RWPE2 (cell line): Measurements from ENCODE around the gene VPS52.
"Not testable (repeated sequence)": the region's sequence is repeated elsewhere in the genome, so short reads cannot be mapped to it uniquely, and the experiment has no call there.

Experiments used
- ATAC-seq: fragments of 200-7000 bp; cut with Tn5 transposase; 3 replicates; pipeline ENCODE4 v1.9.1; 2021; ENCODE audit warnings: low read depth
- DNase-seq: peaks from one replicate; pipeline ENCODE4 v3.0.0-alpha.2; 2020; ENCODE audit warnings: low spot score
- H3K27ac ChIP-seq: fragments of 450-650 bp; 2 replicates; pipeline ENCODE4 v1.5.1; 2017; ENCODE audit warnings: mild to moderate bottlenecking; ENCODE audit not compliant: poor library complexity, severe bottlenecking
- H3K27me3 ChIP-seq: fragments of 250-450 bp; sonication (Bioruptor Pico); 2 replicates; pipeline ENCODE4 v1.5.1; 2021; ENCODE audit warnings: mild to moderate bottlenecking, moderate library complexity; ENCODE audit not compliant: insufficient read depth, poor library complexity, severe bottlenecking
- H3K36me3 ChIP-seq: fragments of 250-450 bp; sonication (Bioruptor Pico); 2 replicates; pipeline ENCODE4 v1.5.1; 2020; ENCODE audit warnings: low read depth, mild to moderate bottlenecking, moderate library complexity
- H3K4me1 ChIP-seq: fragments of 250-450 bp; sonication (Bioruptor Pico); 2 replicates; pipeline ENCODE4 v1.5.1; 2021; ENCODE audit warnings: mild to moderate bottlenecking, moderate library complexity; ENCODE audit not compliant: insufficient read depth, poor library complexity, severe bottlenecking
- H3K4me3 ChIP-seq: fragments of 250-450 bp; sonication (Bioruptor Pico); 2 replicates; pipeline ENCODE4 v1.5.1; 2021; ENCODE audit warnings: mild to moderate bottlenecking, moderate library complexity; ENCODE audit not compliant: severe bottlenecking
- H3K9me3 ChIP-seq: fragments of 250-450 bp; sonication (Bioruptor Pico); 2 replicates; pipeline ENCODE4 v1.5.1; 2021; ENCODE audit warnings: mild to moderate bottlenecking, moderate library complexity; ENCODE audit not compliant: severe bottlenecking
- TF ChIP-seq, protein P1 (sequence below): fragments of 450-650 bp; IDR thresholded peaks from one replicate; pipeline ENCODE4 v1.5.1; 2017; ENCODE audit warnings: mild to moderate bottlenecking, moderate library complexity; ENCODE audit not compliant: poor library complexity, severe bottlenecking

VPS52 gene

DNA sequence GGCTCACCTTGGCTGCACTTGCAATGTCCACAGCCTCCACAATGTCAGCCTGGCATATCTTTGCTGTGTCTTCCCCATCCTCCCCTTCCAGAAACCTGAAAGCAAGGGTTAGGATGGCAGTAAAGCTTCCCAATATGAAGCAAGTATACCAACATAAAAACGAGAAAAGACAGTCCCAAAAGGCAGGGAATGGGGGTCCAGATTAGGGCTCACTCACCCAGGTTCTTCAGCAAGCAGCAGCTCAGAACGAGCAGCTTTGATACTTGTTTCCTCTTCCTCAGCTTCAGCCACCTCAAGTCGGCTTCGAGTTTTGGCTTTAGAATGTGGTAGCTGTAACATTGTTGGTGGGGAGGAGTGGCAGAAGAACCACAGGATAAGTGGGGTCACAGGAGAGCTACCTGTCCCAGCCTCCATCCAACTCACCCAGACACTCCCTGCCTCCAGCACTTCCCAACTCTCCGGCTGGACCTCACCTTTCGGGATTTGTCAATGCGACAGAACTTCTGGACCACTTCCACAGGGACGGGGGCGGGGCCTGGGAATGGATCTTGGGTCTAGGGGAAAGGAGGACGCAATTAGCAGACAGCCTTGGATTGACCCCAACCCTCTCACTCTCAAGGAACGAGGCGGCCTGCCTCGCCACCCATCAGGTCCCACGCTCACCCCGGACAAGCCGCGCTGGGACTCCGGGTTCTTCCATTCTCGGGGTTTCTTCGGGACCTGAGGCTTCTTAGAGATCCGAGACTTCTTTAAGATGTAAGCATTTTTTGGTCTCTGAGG is 16.7 kb upstream of the VPS52 start:
- H3K27ac ChIP-seq: peak overlapping the region; percentile 23
- H3K4me3 ChIP-seq: peak overlapping the region; percentile 76
- ATAC-seq (no peak), DNase-seq (no peak)
- no peaks in the 10 kb centered on the region for H3K27me3 ChIP-seq
- TF ChIP-seq, protein P1, sequence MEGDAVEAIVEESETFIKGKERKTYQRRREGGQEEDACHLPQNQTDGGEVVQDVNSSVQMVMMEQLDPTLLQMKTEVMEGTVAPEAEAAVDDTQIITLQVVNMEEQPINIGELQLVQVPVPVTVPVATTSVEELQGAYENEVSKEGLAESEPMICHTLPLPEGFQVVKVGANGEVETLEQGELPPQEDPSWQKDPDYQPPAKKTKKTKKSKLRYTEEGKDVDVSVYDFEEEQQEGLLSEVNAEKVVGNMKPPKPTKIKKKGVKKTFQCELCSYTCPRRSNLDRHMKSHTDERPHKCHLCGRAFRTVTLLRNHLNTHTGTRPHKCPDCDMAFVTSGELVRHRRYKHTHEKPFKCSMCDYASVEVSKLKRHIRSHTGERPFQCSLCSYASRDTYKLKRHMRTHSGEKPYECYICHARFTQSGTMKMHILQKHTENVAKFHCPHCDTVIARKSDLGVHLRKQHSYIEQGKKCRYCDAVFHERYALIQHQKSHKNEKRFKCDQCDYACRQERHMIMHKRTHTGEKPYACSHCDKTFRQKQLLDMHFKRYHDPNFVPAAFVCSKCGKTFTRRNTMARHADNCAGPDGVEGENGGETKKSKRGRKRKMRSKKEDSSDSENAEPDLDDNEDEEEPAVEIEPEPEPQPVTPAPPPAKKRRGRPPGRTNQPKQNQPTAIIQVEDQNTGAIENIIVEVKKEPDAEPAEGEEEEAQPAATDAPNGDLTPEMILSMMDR: no peak
- H3K36me3 ChIP-seq: peaks cover 63% of the 10 kb centered on the region
- no peaks in the 10 kb centered on the region for H3K9me3 ChIP-seq
- no peaks in the 10 kb centered on the region for H3K4me1 ChIP-seq

DNA sequence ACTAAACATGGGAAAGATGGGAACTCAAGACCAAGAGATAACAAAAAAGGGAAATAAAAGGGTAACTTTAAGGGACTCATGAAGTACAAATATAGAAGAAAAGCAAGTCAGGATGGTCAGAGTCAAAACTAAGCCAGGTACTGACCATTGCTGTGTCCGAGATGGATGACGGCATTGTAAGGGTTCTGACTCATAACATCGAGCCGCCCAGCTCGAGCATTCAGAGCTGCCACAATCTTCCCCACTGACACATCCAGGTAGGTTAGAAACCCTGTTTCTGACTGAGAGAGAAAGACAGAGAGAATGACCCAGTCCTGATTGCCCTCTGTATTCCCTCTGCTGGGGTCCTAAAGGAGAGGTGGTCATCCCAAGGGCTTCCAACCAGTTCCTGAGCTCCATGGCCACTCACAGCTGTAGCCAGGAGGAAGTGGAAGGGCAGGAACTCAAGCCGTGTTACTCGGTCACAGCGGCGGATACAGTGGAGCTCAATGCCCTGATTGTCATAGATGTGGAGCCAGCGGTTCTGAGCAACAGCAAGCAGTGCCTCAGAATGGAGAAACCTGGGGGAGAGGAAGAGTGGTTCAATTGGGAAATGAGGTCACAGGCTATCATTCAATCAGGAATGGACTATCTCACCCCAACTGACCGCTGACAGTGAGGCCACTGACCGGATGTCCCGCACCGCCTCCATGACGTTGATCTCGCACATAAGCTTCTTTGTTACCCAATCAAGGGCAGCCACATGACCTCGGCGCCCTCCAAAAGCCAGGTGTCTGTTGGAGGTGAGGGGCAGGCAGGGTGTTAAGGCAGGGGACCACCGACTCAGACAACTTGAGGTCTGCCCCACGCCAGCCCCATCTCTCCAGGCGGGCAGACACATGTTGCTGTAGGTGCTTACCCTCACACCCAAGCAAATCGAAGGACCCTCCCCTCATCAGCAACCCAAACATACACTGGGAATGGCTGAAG is 15.6 kb upstream of the VPS52 start:
- DNase-seq (no peak), ATAC-seq (no peak)
- TF ChIP-seq, protein P1: no peak
- no peaks in the 10 kb centered on the region for H3K4me1 ChIP-seq
- H3K36me3 ChIP-seq: peaks cover 70% of the 10 kb centered on the region
- H3K9me3 ChIP-seq: no peaks in the 10 kb centered on the region
- no peak overlapping the region for H3K27ac ChIP-seq
- H3K27me3 ChIP-seq: no peaks in the 10 kb centered on the region
- H3K4me3 ChIP-seq: no peak overlapping the region

DNA sequence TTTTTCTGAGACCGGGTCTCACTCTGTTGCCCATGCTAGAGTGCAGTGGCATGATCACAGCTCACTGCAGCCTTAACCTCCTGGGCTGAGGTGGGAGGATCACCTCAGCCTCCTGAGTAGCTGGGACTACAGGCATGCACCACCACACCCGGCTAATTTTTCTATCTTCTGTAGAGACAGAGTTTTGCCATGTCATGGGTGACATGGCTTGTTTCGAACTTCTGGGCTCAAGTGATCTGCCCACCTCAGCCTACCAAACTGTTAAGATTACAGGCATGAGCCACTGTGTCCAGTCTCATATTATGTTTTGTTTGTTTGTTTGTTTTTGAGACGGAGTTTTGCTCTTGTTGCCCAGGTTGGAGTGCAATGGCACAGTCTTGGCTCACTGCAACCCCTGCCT is 13.5 kb upstream of the VPS52 start:
- not testable (repeated sequence) for H3K4me1 ChIP-seq, H3K27me3 ChIP-seq, DNase-seq, ATAC-seq, H3K9me3 ChIP-seq, H3K27ac ChIP-seq, H3K4me3 ChIP-seq
- peaks cover 61% of the 10 kb centered on the region for H3K36me3 ChIP-seq

- no peak overlapping the region for H3K4me3 ChIP-seq
- no peak for DNase-seq
- no peaks in the 10 kb centered on the region for H3K9me3 ChIP-seq
- peaks cover 54% of the 10 kb centered on the region for H3K36me3 ChIP-seq
- H3K4me1 ChIP-seq: peaks cover 10% of the 10 kb centered on the region
- ATAC-seq: no peak
- no peaks in the 10 kb centered on the region for H3K27me3 ChIP-seq
- TF ChIP-seq, protein P1: no peak
- H3K27ac ChIP-seq: no peak overlapping the region
Observed at GRCh38 chr6:33280539-33280938, 8.9 kb upstream of the VPS52 start.

DNA sequence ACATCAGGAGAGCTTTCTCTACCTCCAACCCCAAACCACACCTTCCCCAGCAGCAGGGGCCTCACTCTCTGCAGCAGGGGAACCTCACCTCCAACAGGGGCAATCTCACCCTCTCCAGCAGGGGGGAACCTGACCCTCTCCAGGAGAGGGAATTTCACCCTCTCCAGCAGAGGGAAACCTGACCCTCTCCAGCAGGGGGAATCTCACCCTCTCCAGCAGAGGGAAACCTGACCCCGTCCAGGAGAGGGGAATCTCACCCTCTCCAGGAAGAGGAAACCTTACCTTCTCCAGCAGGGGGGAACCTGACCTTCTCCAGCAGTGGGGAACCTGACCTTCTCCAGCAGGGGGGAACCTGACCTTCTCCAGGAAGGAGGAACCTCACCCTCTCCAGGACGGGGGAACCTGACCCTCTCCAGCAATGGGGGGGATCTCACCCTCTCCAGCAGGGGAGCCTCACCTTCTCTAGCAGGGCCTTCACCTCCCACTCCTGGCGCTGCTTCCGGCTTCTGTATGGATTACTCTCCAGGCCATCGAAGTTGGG is 8.4 kb upstream of the VPS52 start:
- Histone ChIP-seq H3K9me3 (no peaks in the 10 kb centered on the region), H3K4me1 (peaks cover 15% of the 10 kb centered on the region), H3K36me3 (peaks cover 54% of the 10 kb centered on the region), H3K4me3 (no peak overlapping the region), H3K27ac (no peak overlapping the region), H3K27me3 (no peaks in the 10 kb centered on the region)
- ATAC-seq (peak; percentile 63), DNase-seq (no peak)
- TF ChIP-seq, protein P1: peak; percentile 57
